ENCODE data around the gene CLINT1. TPM values are rescaled to one million over a fixed set of nuclear protein-coding genes. Genes with fewer than 3 reads are reported as not detected.

CLINT1 gene
- total and polyA plus RNA-seq, 2 of the 13 experiments (the other 11 are each of a cell fraction or from before 2014, with no cell fraction given), result 64.0 to 104 TPM

- no peak for TF ChIP-seq PLRG1 (conservative IDR thresholded peaks at IDR 0.05)
- no peak for TF ChIP-seq TEAD2 (CRISPR knock-in tag; IDR thresholded peaks at IDR 0.05)
- TF ChIP-seq, protein P1, sequence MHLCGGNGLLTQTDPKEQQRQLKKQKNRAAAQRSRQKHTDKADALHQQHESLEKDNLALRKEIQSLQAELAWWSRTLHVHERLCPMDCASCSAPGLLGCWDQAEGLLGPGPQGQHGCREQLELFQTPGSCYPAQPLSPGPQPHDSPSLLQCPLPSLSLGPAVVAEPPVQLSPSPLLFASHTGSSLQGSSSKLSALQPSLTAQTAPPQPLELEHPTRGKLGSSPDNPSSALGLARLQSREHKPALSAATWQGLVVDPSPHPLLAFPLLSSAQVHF (CRISPR knock-in tag; IDR thresholded peaks at IDR 0.05), result no peak
- no peak for TF ChIP-seq HHEX (CRISPR knock-in tag; IDR thresholded peaks at IDR 0.05)
- peak; percentile 54 for TF ChIP-seq ZFX (CRISPR knock-in tag; IDR thresholded peaks at IDR 0.05; ENCODE audit: low read depth)
- peak; percentile 66 for TF ChIP-seq TGIF2 (CRISPR knock-in tag; IDR thresholded peaks at IDR 0.05)
- TF ChIP-seq ZNF883 (CRISPR knock-in tag; IDR thresholded peaks at IDR 0.05; ENCODE audit: not compliant biosample characterization), result peak; percentile 22
- TF ChIP-seq POLR2AphosphoS2 (IDR thresholded peaks at IDR 0.05; ENCODE audit: low read depth, low read length), result no peak
- no peak for TF ChIP-seq ZNF704 (CRISPR knock-in tag; IDR thresholded peaks at IDR 0.05; ENCODE audit: borderline replicate concordance)
- TF ChIP-seq SKI (IDR thresholded peaks at IDR 0.05; ENCODE audit: partially characterized antibody), result no peak
- TF ChIP-seq KMT2B (CRISPR knock-in tag; IDR thresholded peaks at IDR 0.05), result peak; percentile 53; the same call in 1 of the 2 replicates
- TF ChIP-seq ZNF598 (CRISPR knock-in tag; IDR thresholded peaks at IDR 0.05; ENCODE audit: borderline replicate concordance), result no peak; the same call in 1 of the 2 replicates
- peak in 1 of 2 experiments; percentile 92; a peak in 2 of 4 replicates for TF ChIP-seq KLF16 (CRISPR knock-in tag; IDR thresholded peaks at IDR 0.05)
- TF ChIP-seq ZSCAN25 (CRISPR knock-in tag; IDR thresholded peaks at IDR 0.05), result no peak
- TF ChIP-seq, protein P2, sequence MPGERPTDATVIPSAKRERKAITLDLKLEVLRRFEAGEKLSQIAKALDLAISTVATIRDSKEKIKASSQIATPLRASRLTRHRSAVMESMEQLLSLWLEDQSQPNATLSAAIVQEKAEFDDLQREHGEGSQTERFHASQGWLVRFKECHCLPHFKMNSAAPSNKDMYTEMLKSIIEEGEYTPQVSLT (CRISPR knock-in tag; IDR thresholded peaks at IDR 0.05; ENCODE audit: borderline replicate concordance, low read depth), result no peak
- TF ChIP-seq PHF8 (CRISPR knock-in tag; IDR thresholded peaks at IDR 0.05), result peak; percentile 62
- TF ChIP-seq ZNF317 (CRISPR knock-in tag; IDR thresholded peaks at IDR 0.05), result no peak
- TF ChIP-seq PBX3 (CRISPR knock-in tag; IDR thresholded peaks at IDR 0.05; ENCODE audit: borderline replicate concordance), result no peak
- peak; percentile 36 for TF ChIP-seq BHLHE40 (IDR thresholded peaks at IDR 0.05; ENCODE audit: low read length)
- no peak for TF ChIP-seq NAIF1 (CRISPR knock-in tag; IDR thresholded peaks at IDR 0.05; ENCODE audit: borderline replicate concordance)
- peak; percentile 65 for TF ChIP-seq THAP11 (CRISPR knock-in tag; IDR thresholded peaks at IDR 0.05)
- no peak for TF ChIP-seq ZNF292 (CRISPR knock-in tag; IDR thresholded peaks at IDR 0.05; ENCODE audit: borderline replicate concordance, low read depth)
- no peak for TF ChIP-seq JUNB (CRISPR knock-in tag; IDR thresholded peaks at IDR 0.05; ENCODE audit: borderline replicate concordance)
- peak; percentile 91 for TF ChIP-seq ZNF574 (CRISPR knock-in tag; IDR thresholded peaks at IDR 0.05)
Observed at GRCh38 chr5:157743163-157744050, 115.5 kb downstream of the CLINT1 start, which contains the start of gene LSM11 (continued).

Measured in HepG2 (cell line).